HepG2 (cell line): ENCODE results near the gene EED. TPM values are rescaled to one million over a fixed set of nuclear protein-coding genes. Genes with fewer than 3 reads are reported as not detected.
A peak's percentile ranks its signal among the peaks of the same experiment; 100 is the strongest.

Experiments
- HHEX ChIP-seq: IDR thresholded peaks from 2 replicates; pipeline ENCODE4 v1.6.1; 2016; ENCODE audit warnings: control low read depth
- MLLT10 ChIP-seq: sonication (generic); formaldehyde crosslinking; IDR thresholded peaks from 2 replicates; pipeline ENCODE4 v1.4.0; 2020; ENCODE audit warnings: missing genetic modification reagents
- PCBP1 ChIP-seq: fragments of 200-400 bp; formaldehyde crosslinking; IDR thresholded peaks from 2 replicates; pipeline ENCODE4 v1.6.1; 2017; ENCODE audit warnings: mild to moderate bottlenecking, low read depth, low read length, borderline replicate concordance
- RFXANK ChIP-seq: IDR thresholded peaks from 2 replicates; pipeline ENCODE4 v1.6.1; 2016
- SOX13 ChIP-seq, 3 experiments: fragments of 450-650 bp in 1 of 3; sonication (generic) in 1 of 3; formaldehyde crosslinking in 1 of 3; IDR thresholded peaks in 2 of 3; conservative IDR thresholded peaks in 1 of 3; 2 replicates each; pipeline versions ENCODE4 v1.5.0 to v1.6.1; 2016 to 2020; ENCODE audit warnings: antibody characterized with exemption in 1 of 3, mild to moderate bottlenecking in 1 of 3, missing compliant biosample characterization in 1 of 3, missing genetic modification reagents in 1 of 3, moderate library complexity in 1 of 3
- SP140L ChIP-seq: sonication (generic); formaldehyde crosslinking; IDR thresholded peaks from 2 replicates; pipeline ENCODE4 v1.4.0; 2020; ENCODE audit warnings: missing genetic modification reagents, borderline replicate concordance
- ZFAT ChIP-seq: sonication (generic); formaldehyde crosslinking; conservative IDR thresholded peaks from 2 replicates; pipeline ENCODE4 v1.8.1; 2023; ENCODE audit warnings: missing genetic modification reagents, inconsistent platforms
- ZFX ChIP-seq: sonication (generic); formaldehyde crosslinking; IDR thresholded peaks from 2 replicates; pipeline ENCODE4 v1.4.0; 2020; ENCODE audit warnings: mild to moderate bottlenecking, low read depth, missing genetic modification reagents, moderate library complexity
- ZNF124 ChIP-seq: sonication (generic); formaldehyde crosslinking; IDR thresholded peaks from 2 replicates; pipeline ENCODE4 v1.4.0; 2020; ENCODE audit warnings: missing genetic modification reagents
- ZNF460 ChIP-seq: sonication (generic); formaldehyde crosslinking; IDR thresholded peaks from 2 replicates; pipeline ENCODE4 v1.5.1; 2020; ENCODE audit warnings: missing genetic modification reagents, mild to moderate bottlenecking, borderline replicate concordance
- ZNF775 ChIP-seq: sonication (generic); formaldehyde crosslinking; IDR thresholded peaks from 2 replicates; pipeline ENCODE4 v1.4.0; 2020; ENCODE audit warnings: missing genetic modification reagents, mild to moderate bottlenecking, moderate library complexity, borderline replicate concordance
- ZSCAN9 ChIP-seq: IDR thresholded peaks from 2 replicates; pipeline ENCODE4 v1.6.1; 2016; ENCODE audit warnings: borderline replicate concordance
- polyA plus RNA-seq, 8 experiments: library from polyadenylated mRNA; depleted of rRNA in 3 of 8; stranded (reverse) in 7 of 8; unstranded in 1 of 8; fragments of >200 nt; fragmentation: Illumina TruSeq in 4 of 8; extraction: Trizol in 4 of 8; gene quantifications; 2 replicates each; pipeline versions ENCODE4 v1.2.1 to v1.2.3, GENCODE V29; 2011 to 2016; ENCODE audit warnings: low read depth in 4 of 8, missing spikeins in 1 of 8, mixed read lengths in 1 of 8; ENCODE audit not compliant: insufficient read depth in 1 of 8
- total RNA-seq, 5 experiments: library from RNA; depleted of rRNA; stranded (reverse); fragments of >200 nt; fragmentation: Illumina TruSeq; extraction: Trizol; gene quantifications; 2 replicates each; pipeline ENCODE4 v1.2.3, GENCODE V29; 2016; ENCODE audit warnings: low read depth in 1 of 5
- TF ChIP-seq, protein P1 (sequence below): sonication (generic); formaldehyde crosslinking; conservative IDR thresholded peaks from 2 replicates; pipeline ENCODE4 v1.4.0; 2020; ENCODE audit warnings: mild to moderate bottlenecking, missing genetic modification reagents, moderate library complexity
- TF ChIP-seq, protein P2 (sequence below): sonication (generic); formaldehyde crosslinking; IDR thresholded peaks from 2 replicates; pipeline ENCODE4 v1.8.1; 2023; ENCODE audit warnings: missing genetic modification reagents, mild to moderate bottlenecking, borderline replicate concordance
- TF ChIP-seq, protein P3 (sequence below): sonication (generic); formaldehyde crosslinking; IDR thresholded peaks from 2 replicates; pipeline ENCODE4 v1.4.0; 2020; ENCODE audit warnings: mild to moderate bottlenecking, missing genetic modification reagents
- TF ChIP-seq, protein P4 (sequence below): fragments of 450-650 bp; IDR thresholded peaks from 2 replicates; pipeline ENCODE4 v1.6.1; 2017
- TF ChIP-seq, protein P5 (sequence below): sonication (generic); formaldehyde crosslinking; IDR thresholded peaks from 2 replicates; pipeline ENCODE4 v1.9.0; 2021; ENCODE audit warnings: missing genetic modification reagents, borderline replicate concordance
- TF ChIP-seq, protein P6 (sequence below): sonication (generic); formaldehyde crosslinking; IDR thresholded peaks from 2 replicates; pipeline ENCODE4 v1.4.0; 2020; ENCODE audit warnings: mild to moderate bottlenecking, missing genetic modification reagents

The EED gene
- total and polyA plus RNA-seq, 2 of the 13 experiments (the other 11 are each of a cell fraction or from before 2014, with no cell fraction given): 11.0 to 28.4 TPM

DNA sequence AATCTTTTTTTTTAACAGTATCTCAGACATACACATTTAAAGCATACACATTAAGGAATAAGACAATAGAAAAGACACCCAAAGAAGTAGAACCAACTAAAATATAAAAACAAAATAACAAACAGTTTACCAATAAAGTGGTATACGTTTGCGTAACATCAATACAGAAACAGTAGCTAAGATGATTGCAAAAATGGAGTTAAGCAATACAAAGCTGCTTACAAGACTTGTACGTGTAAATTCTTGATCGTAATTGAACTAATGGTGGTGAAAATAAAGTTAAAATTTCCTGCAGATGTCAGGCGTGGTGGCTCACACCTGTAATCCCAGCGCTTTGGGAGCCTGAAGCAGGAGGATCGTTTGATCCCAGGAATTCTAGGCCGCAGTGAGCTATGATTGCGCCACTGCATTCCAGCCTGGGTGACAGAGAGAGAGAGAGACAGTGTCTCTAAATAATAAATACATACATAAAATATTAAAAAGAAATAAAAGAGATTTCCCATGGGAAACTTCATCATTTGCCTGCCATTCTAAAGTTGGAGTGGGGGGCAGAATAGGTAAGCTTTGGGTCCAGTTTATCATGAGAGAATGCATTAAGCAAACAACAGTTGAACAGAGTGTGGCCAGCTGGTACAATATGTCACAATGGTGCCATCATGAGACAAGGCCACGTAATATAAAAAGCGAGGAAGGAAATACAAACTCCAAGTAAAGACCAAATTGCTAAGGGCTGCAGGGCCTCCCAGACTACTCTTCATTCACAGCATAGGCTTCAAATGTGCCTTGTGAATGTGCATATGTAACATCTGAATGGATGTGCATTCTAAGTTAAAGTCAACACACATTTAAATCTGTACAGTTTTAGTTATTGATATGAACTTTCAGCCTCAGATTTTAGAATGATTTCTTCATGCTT is 38.9 kb upstream of the EED start (continued):
- TF ChIP-seq, protein P1, sequence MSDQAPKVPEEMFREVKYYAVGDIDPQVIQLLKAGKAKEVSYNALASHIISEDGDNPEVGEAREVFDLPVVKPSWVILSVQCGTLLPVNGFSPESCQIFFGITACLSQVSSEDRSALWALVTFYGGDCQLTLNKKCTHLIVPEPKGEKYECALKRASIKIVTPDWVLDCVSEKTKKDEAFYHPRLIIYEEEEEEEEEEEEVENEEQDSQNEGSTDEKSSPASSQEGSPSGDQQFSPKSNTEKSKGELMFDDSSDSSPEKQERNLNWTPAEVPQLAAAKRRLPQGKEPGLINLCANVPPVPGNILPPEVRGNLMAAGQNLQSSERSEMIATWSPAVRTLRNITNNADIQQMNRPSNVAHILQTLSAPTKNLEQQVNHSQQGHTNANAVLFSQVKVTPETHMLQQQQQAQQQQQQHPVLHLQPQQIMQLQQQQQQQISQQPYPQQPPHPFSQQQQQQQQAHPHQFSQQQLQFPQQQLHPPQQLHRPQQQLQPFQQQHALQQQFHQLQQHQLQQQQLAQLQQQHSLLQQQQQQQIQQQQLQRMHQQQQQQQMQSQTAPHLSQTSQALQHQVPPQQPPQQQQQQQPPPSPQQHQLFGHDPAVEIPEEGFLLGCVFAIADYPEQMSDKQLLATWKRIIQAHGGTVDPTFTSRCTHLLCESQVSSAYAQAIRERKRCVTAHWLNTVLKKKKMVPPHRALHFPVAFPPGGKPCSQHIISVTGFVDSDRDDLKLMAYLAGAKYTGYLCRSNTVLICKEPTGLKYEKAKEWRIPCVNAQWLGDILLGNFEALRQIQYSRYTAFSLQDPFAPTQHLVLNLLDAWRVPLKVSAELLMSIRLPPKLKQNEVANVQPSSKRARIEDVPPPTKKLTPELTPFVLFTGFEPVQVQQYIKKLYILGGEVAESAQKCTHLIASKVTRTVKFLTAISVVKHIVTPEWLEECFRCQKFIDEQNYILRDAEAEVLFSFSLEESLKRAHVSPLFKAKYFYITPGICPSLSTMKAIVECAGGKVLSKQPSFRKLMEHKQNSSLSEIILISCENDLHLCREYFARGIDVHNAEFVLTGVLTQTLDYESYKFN: no peak
- TF ChIP-seq ZSCAN9 (CRISPR knock-in tag): no peak
- no peak for TF ChIP-seq ZFAT
- peak; percentile 55; the same call in 1 of the 2 replicates for TF ChIP-seq ZFX
- TF ChIP-seq SOX13 (IDR thresholded peaks at IDR 0.05): no peak
- peak in 1 of 2 experiments; percentile 31; a peak in 1 of 4 replicates for TF ChIP-seq SOX13 (CRISPR knock-in tag; conservative IDR thresholded peaks at IDR 0.05 in 1 of 2, IDR thresholded peaks at IDR 0.05 in 1 of 2)
- no peak for TF ChIP-seq SP140L (CRISPR knock-in tag)
- peak; percentile 92 for TF ChIP-seq ZNF460 (CRISPR knock-in tag)
- TF ChIP-seq PCBP1: no peak
- TF ChIP-seq, protein P2, sequence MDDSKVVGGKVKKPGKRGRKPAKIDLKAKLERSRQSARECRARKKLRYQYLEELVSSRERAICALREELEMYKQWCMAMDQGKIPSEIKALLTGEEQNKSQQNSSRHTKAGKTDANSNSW: no peak
- TF ChIP-seq RFXANK (CRISPR knock-in tag): no peak
- no peak for TF ChIP-seq MLLT10 (CRISPR knock-in tag)
- no peak for TF ChIP-seq ZNF775
- TF ChIP-seq, protein P3, sequence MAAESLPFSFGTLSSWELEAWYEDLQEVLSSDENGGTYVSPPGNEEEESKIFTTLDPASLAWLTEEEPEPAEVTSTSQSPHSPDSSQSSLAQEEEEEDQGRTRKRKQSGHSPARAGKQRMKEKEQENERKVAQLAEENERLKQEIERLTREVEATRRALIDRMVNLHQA (CRISPR knock-in tag): no peak
- TF ChIP-seq, protein P4, sequence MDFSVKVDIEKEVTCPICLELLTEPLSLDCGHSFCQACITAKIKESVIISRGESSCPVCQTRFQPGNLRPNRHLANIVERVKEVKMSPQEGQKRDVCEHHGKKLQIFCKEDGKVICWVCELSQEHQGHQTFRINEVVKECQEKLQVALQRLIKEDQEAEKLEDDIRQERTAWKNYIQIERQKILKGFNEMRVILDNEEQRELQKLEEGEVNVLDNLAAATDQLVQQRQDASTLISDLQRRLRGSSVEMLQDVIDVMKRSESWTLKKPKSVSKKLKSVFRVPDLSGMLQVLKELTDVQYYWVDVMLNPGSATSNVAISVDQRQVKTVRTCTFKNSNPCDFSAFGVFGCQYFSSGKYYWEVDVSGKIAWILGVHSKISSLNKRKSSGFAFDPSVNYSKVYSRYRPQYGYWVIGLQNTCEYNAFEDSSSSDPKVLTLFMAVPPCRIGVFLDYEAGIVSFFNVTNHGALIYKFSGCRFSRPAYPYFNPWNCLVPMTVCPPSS: no peak
- TF ChIP-seq, protein P5, sequence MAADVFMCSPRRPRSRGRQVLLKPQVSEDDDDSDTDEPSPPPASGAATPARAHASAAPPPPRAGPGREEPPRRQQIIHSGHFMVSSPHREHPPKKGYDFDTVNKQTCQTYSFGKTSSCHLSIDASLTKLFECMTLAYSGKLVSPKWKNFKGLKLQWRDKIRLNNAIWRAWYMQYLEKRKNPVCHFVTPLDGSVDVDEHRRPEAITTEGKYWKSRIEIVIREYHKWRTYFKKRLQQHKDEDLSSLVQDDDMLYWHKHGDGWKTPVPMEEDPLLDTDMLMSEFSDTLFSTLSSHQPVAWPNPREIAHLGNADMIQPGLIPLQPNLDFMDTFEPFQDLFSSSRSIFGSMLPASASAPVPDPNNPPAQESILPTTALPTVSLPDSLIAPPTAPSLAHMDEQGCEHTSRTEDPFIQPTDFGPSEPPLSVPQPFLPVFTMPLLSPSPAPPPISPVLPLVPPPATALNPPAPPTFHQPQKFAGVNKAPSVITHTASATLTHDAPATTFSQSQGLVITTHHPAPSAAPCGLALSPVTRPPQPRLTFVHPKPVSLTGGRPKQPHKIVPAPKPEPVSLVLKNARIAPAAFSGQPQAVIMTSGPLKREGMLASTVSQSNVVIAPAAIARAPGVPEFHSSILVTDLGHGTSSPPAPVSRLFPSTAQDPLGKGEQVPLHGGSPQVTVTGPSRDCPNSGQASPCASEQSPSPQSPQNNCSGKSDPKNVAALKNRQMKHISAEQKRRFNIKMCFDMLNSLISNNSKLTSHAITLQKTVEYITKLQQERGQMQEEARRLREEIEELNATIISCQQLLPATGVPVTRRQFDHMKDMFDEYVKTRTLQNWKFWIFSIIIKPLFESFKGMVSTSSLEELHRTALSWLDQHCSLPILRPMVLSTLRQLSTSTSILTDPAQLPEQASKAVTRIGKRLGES (CRISPR knock-in tag): no peak
- no peak for TF ChIP-seq HHEX (CRISPR knock-in tag)
- no peak for TF ChIP-seq ZNF124 (CRISPR knock-in tag)
- TF ChIP-seq, protein P6, sequence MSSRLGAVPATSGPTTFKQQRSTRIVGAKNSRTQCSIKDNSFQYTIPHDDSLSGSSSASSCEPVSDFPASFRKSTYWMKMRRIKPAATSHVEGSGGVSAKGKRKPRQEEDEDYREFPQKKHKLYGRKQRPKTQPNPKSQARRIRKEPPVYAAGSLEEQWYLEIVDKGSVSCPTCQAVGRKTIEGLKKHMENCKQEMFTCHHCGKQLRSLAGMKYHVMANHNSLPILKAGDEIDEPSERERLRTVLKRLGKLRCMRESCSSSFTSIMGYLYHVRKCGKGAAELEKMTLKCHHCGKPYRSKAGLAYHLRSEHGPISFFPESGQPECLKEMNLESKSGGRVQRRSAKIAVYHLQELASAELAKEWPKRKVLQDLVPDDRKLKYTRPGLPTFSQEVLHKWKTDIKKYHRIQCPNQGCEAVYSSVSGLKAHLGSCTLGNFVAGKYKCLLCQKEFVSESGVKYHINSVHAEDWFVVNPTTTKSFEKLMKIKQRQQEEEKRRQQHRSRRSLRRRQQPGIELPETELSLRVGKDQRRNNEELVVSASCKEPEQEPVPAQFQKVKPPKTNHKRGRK: no peak
